HG03025 (cell line): Measurements from ENCODE around the gene KRTAP23-1.

Experiments
- ATAC-seq: cut with Tn5 transposase; IDR thresholded peaks from one replicate; pipeline ENCODE4 v1.9.1; 2021; ENCODE audit warnings: mild to moderate bottlenecking, moderate library complexity; ENCODE audit not compliant: unreplicated experiment, low FRiP score

KRTAP23-1 gene

GRCh38 chr21:30315701-30316100, 32.7 kb downstream of the KRTAP23-1 start:
- no peak for ATAC-seq

GRCh38 chr21:30306884-30307283, 41.5 kb downstream of the KRTAP23-1 start:
- ATAC-seq, result no peak

- no peak for ATAC-seq
Measured at GRCh38 chr21:30305136-30305535, 43.3 kb downstream of the KRTAP23-1 start.
